RWPE1 (cell line): ENCODE data around the gene FAM161A.

Source experiments
- CTCF ChIA-PET: fragments of 350-600 bp; sonication (Branson Sonifier 250); formaldehyde crosslinking; extraction: SDS; loops from one replicate; lab custom pipeline; 2021; lab: Yijun Ruan, JAX
- POLR2A ChIA-PET: fragments of 400-600 bp; formaldehyde crosslinking; extraction: SDS; loops from one replicate; lab custom pipeline; 2020; ENCODE audit warnings: antibody characterized with exemption; ENCODE audit not compliant: low non-redundant PET; lab: Yijun Ruan, JAX
- DNase-seq: peaks from one replicate; pipeline ENCODE4 v3.0.0; 2012; ENCODE audit warnings: low spot score
- H3K27ac ChIP-seq: fragments of 450-650 bp; 2 replicates; pipeline ENCODE4 v1.5.1; 2017
- TF ChIP-seq, protein P1 (sequence below): fragments of 450-650 bp; conservative IDR thresholded peaks from 2 replicates; pipeline ENCODE4 v1.5.1; 2017; ENCODE audit warnings: low read depth, mild to moderate bottlenecking

FAM161A gene

DNA sequence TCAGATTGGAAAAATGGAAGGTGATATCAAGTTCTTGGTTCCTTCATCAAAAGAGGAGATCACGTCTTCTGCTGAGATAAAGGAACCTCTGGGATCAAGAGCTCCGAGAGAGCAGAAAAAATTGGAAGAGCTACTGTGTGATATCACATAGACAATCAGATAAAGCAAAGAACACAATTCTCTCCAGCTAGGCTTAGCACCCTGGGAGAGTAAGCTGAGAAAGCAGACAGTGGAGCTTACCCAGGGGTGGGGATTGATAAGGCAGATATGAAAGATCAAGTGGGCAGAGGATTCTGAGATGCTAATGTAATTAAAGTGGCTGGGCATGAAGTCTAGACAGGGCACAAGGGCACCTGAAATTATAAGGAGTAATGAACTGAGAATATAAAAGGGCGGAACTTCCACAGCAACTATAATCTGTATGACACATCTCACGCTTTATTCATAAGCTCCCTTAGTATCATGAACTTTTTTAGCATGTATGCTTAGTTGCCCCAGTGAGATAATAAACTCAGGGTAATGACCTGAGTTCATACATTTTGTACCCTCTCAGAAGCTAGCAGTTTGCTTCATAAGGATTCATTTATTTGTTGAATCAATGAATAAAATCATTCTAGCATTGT, 65.8 kb downstream of the FAM161A start:
- DNase-seq = no peak

DNA sequence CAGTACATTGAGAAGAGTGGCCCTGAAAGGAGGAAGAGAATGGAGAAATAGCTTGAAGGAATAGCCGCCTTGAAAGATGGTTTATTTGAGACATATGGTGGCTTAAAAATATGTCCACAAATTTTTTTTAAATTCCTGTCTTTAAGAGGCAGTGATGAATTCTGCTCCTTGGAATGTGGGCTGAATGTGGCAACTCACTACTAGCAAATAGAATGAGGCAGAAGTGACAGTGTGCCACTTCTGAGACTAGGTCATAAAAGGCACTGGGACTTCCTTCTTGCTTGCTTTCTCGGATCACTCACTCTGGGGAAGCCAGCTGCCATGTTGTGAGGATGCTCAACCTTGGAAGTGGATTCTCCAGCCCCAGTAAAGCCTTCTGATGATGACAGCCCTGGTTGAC, 67.0 kb downstream of the FAM161A start:
- H3K27ac ChIP-seq = no peak overlapping the region
- no peak for DNase-seq
- ChIA-PET POLR2A (no interaction called here), CTCF (interaction anchor here (0.7 kb wide), 1 partner anchor 52 kb away, joined by 4 read pairs; no protein-coding TSS in a partner anchor)
- TF ChIP-seq, protein P1, sequence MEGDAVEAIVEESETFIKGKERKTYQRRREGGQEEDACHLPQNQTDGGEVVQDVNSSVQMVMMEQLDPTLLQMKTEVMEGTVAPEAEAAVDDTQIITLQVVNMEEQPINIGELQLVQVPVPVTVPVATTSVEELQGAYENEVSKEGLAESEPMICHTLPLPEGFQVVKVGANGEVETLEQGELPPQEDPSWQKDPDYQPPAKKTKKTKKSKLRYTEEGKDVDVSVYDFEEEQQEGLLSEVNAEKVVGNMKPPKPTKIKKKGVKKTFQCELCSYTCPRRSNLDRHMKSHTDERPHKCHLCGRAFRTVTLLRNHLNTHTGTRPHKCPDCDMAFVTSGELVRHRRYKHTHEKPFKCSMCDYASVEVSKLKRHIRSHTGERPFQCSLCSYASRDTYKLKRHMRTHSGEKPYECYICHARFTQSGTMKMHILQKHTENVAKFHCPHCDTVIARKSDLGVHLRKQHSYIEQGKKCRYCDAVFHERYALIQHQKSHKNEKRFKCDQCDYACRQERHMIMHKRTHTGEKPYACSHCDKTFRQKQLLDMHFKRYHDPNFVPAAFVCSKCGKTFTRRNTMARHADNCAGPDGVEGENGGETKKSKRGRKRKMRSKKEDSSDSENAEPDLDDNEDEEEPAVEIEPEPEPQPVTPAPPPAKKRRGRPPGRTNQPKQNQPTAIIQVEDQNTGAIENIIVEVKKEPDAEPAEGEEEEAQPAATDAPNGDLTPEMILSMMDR = no peak

More for the DNA sequence above, 65.8 kb downstream of the FAM161A start:
- no peak overlapping the region for H3K27ac ChIP-seq
- CTCF ChIA-PET = no interaction called here
- POLR2A ChIA-PET = no interaction called here
- TF ChIP-seq, protein P1 = no peak

DNA sequence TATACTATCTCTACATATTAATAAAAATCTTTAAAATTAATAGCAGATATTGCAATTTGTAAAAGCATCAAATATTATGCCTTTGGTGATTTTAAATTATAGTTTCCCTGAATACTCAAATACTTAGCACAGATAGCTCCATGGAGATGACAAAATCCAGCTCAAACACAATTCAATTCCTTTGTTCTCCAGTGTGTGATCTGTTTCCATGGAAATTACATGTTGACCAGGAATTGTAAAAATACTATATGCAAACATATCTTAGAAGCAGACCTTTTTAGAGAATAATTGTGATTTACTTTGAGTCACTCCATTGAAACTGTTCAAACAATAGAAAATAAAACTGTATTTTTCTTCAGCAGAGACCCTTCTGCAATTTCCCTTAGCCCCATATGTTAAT, 68.3 kb downstream of the FAM161A start:
- H3K27ac ChIP-seq = no peak overlapping the region
- POLR2A ChIA-PET = no interaction called here
- DNase-seq = no peak
- TF ChIP-seq, protein P1 = no peak
- CTCF ChIA-PET = no interaction called here

DNA sequence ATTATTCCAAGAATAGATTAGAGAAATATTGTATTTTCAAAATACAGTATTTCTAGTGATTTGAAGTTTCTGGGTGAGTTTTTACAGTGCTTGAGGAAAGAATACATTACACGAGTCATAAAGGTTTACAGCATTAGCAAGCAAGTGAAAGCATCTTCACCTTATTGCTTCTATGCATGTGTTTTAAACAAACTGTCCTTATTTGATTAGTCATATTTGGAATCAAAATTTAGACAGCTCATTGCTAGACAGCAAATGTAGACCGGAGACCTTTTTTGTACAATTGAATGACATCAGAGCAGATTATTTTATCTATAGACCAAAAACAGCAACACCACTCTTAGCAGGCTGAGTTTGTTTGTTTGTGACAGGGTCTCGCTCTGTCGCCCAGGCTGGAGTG, 69.2 kb downstream of the FAM161A start:
- no peak for DNase-seq
- CTCF ChIA-PET = no interaction called here
- no peak overlapping the region for H3K27ac ChIP-seq
- TF ChIP-seq, protein P1 = no peak
- POLR2A ChIA-PET = no interaction called here

DNA sequence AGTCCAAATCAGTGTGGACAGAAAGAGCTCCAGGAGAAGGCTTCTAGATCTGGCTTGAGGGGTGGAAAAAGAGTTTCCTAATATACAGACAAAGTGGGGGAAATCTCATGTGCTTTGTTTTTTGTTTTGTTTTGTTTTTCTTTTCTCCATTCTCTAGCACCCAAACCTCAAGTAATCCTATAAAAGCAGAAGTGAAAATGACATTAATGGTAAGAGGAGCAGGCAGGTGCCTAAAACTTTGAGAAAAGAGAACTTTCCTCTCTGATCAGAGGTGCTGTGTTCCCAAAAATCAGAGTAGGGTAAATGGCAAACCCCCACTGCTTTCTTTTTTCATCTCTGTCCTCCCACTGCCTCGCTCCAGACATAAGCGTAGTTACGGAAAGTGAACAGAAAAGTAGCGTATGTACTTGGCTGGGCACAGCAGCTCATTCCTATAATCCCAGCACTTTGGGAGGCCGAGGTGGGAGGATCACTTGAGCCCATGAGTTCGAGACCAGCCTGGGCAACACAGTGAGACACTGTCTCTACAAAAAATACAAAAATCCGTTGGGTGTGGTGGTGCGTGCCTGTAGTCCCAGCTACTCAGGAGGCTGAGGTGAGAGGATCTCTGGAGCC, 77.8 kb downstream of the FAM161A start:
- TF ChIP-seq, protein P1 = no peak
- ChIA-PET POLR2A (no interaction called here), CTCF (no interaction called here)
- no peak for DNase-seq
- H3K27ac ChIP-seq = no peak overlapping the region
